ENCODE results near the gene INPP4B.

INPP4B gene

GRCh38 chr4:142316913-142317312 lies 529.2 kb downstream of the INPP4B start:
- H3K9me3 ChIP-seq (ENCODE audit: control insufficient read depth, low read length): no peaks in the 10 kb centered on the region
- DNase-seq: no peak
- no peak overlapping the region for H3K4me3 ChIP-seq (ENCODE audit: insufficient read depth, low read depth, low read length, poor library complexity, severe bottlenecking)
- no peaks in the 10 kb centered on the region for H3K27me3 ChIP-seq (replicated peaks; ENCODE audit: control insufficient read depth, insufficient read depth, low read length, poor library complexity, severe bottlenecking)
- peaks cover 23% of the 10 kb centered on the region for H3K4me1 ChIP-seq (ENCODE audit: control insufficient read depth, insufficient read depth, low read length, poor library complexity, severe bottlenecking)
- H3K27ac ChIP-seq (ENCODE audit: insufficient read depth, low read length, poor library complexity, severe bottlenecking): no peak overlapping the region
- H3K36me3 ChIP-seq (ENCODE audit: control insufficient read depth, insufficient read depth, low read length): peaks cover 14% of the 10 kb centered on the region

DNA sequence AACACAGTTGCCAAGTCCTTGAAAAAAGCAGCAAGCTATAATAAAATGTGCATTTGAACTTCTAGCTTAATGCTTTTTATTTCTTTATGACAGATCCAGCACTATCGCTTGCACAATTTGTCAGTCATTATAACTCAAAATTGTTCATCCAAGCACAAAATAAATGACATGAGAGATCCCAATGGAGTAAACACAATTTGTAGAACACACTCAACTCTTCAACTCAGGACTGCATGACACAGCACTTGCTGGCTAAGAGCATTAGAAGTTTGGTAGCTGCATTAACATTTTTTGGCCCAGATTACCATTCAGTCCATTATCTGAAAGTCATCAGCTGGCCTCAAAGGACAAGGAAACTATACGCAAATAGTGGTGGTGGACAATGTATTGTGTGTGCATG lies 530.1 kb downstream of the INPP4B start:
- Histone ChIP-seq H3K36me3 (ENCODE audit: control insufficient read depth, insufficient read depth, low read length) (peaks cover 21% of the 10 kb centered on the region), H3K4me3 (ENCODE audit: insufficient read depth, low read depth, low read length, poor library complexity, severe bottlenecking) (no peak overlapping the region), H3K9me3 (ENCODE audit: control insufficient read depth, low read length) (no peaks in the 10 kb centered on the region), H3K27ac (ENCODE audit: insufficient read depth, low read length, poor library complexity, severe bottlenecking) (no peak overlapping the region), H3K27me3 (replicated peaks; ENCODE audit: control insufficient read depth, insufficient read depth, low read length, poor library complexity, severe bottlenecking) (no peaks in the 10 kb centered on the region), H3K4me1 (ENCODE audit: control insufficient read depth, insufficient read depth, low read length, poor library complexity, severe bottlenecking) (peaks cover 23% of the 10 kb centered on the region)
- no peak for DNase-seq

- H3K4me1 ChIP-seq (ENCODE audit: control insufficient read depth, insufficient read depth, low read length, poor library complexity, severe bottlenecking): peaks cover 27% of the 10 kb centered on the region
- no peak for DNase-seq
- no peaks in the 10 kb centered on the region for H3K9me3 ChIP-seq (ENCODE audit: control insufficient read depth, low read length)
- H3K27ac ChIP-seq (ENCODE audit: insufficient read depth, low read length, poor library complexity, severe bottlenecking): no peak overlapping the region
- no peak overlapping the region for H3K4me3 ChIP-seq (ENCODE audit: insufficient read depth, low read depth, low read length, poor library complexity, severe bottlenecking)
- H3K36me3 ChIP-seq (ENCODE audit: control insufficient read depth, insufficient read depth, low read length): peaks cover 27% of the 10 kb centered on the region
- H3K27me3 ChIP-seq (replicated peaks; ENCODE audit: control insufficient read depth, insufficient read depth, low read length, poor library complexity, severe bottlenecking): no peaks in the 10 kb centered on the region
Observed at GRCh38 chr4:142314686-142315085, 531.4 kb downstream of the INPP4B start.

GRCh38 chr4:142314247-142314646 lies 531.9 kb downstream of the INPP4B start:
- Histone ChIP-seq H3K27ac (ENCODE audit: insufficient read depth, low read length, poor library complexity, severe bottlenecking) (no peak overlapping the region), H3K27me3 (replicated peaks; ENCODE audit: control insufficient read depth, insufficient read depth, low read length, poor library complexity, severe bottlenecking) (no peaks in the 10 kb centered on the region), H3K4me1 (ENCODE audit: control insufficient read depth, insufficient read depth, low read length, poor library complexity, severe bottlenecking) (peaks cover 27% of the 10 kb centered on the region), H3K4me3 (ENCODE audit: insufficient read depth, low read depth, low read length, poor library complexity, severe bottlenecking) (no peak overlapping the region), H3K9me3 (ENCODE audit: control insufficient read depth, low read length) (no peaks in the 10 kb centered on the region), H3K36me3 (ENCODE audit: control insufficient read depth, insufficient read depth, low read length) (peaks cover 27% of the 10 kb centered on the region)
- DNase-seq: no peak

DNA sequence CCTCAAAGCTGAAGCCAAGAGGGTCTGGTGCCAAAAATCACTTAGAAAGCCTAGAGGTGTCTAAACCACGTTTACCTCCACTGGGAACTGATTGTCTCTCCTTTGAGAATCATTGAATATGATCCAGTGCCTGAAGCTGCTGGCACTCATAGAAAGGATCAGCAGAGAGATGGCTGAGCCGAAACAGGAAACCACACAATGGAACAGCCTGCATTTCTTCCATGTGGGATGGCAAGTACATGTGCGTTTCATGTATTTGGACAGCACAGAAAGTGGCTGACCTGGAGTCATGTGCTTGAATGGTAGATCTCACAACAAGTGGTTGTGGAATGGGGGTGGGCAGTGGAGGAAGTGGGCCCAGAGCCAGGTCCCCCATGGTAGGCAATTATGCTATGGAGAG lies 533.7 kb downstream of the INPP4B start:
- no peak overlapping the region for H3K27ac ChIP-seq (ENCODE audit: insufficient read depth, low read length, poor library complexity, severe bottlenecking)
- H3K9me3 ChIP-seq (ENCODE audit: control insufficient read depth, low read length): no peaks in the 10 kb centered on the region
- H3K27me3 ChIP-seq (replicated peaks; ENCODE audit: control insufficient read depth, insufficient read depth, low read length, poor library complexity, severe bottlenecking): no peaks in the 10 kb centered on the region
- no peak overlapping the region for H3K4me3 ChIP-seq (ENCODE audit: insufficient read depth, low read depth, low read length, poor library complexity, severe bottlenecking)
- peaks cover 37% of the 10 kb centered on the region for H3K36me3 ChIP-seq (ENCODE audit: control insufficient read depth, insufficient read depth, low read length)
- peaks cover 27% of the 10 kb centered on the region for H3K4me1 ChIP-seq (ENCODE audit: control insufficient read depth, insufficient read depth, low read length, poor library complexity, severe bottlenecking)
- no peak for DNase-seq

- H3K36me3 ChIP-seq (ENCODE audit: control insufficient read depth, insufficient read depth, low read length): peaks cover 38% of the 10 kb centered on the region
- H3K4me1 ChIP-seq (ENCODE audit: control insufficient read depth, insufficient read depth, low read length, poor library complexity, severe bottlenecking): peaks cover 26% of the 10 kb centered on the region
- H3K27me3 ChIP-seq (replicated peaks; ENCODE audit: control insufficient read depth, insufficient read depth, low read length, poor library complexity, severe bottlenecking): no peaks in the 10 kb centered on the region
- no peak overlapping the region for H3K4me3 ChIP-seq (ENCODE audit: insufficient read depth, low read depth, low read length, poor library complexity, severe bottlenecking)
- no peak overlapping the region for H3K27ac ChIP-seq (ENCODE audit: insufficient read depth, low read length, poor library complexity, severe bottlenecking)
- no peak for DNase-seq
- H3K9me3 ChIP-seq (ENCODE audit: control insufficient read depth, low read length): no peaks in the 10 kb centered on the region
Observed at GRCh38 chr4:142311916-142312315, 534.2 kb downstream of the INPP4B start.

DNA sequence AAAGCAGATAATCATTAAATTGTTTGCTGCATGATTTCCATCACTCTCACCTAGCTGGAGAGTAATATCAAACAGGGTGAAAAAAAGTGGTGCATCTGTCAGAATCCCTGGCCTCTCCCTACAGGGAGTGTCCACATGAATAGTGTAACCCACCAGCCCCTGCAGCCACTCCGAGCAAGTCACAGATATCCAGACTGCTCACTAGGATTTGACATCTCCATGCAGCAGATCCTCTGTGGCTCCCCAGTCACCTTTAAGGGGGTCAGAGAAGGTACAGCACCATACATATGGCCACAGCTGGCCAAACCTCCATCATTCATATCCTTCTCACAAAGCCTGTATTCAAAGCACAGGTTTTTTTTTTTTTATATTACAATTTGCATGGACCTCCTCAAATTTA lies 536.3 kb downstream of the INPP4B start:
- DNase-seq: no peak
- no peak overlapping the region for H3K4me3 ChIP-seq (ENCODE audit: insufficient read depth, low read depth, low read length, poor library complexity, severe bottlenecking)
- H3K36me3 ChIP-seq (ENCODE audit: control insufficient read depth, insufficient read depth, low read length): peaks cover 46% of the 10 kb centered on the region
- H3K27me3 ChIP-seq (replicated peaks; ENCODE audit: control insufficient read depth, insufficient read depth, low read length, poor library complexity, severe bottlenecking): no peaks in the 10 kb centered on the region
- H3K4me1 ChIP-seq (ENCODE audit: control insufficient read depth, insufficient read depth, low read length, poor library complexity, severe bottlenecking): peaks cover 12% of the 10 kb centered on the region
- H3K9me3 ChIP-seq (ENCODE audit: control insufficient read depth, low read length): no peaks in the 10 kb centered on the region
- H3K27ac ChIP-seq (ENCODE audit: insufficient read depth, low read length, poor library complexity, severe bottlenecking): no peak overlapping the region

- no peak for DNase-seq
- H3K36me3 ChIP-seq (ENCODE audit: control insufficient read depth, insufficient read depth, low read length): peaks cover 42% of the 10 kb centered on the region
- no peaks in the 10 kb centered on the region for H3K9me3 ChIP-seq (ENCODE audit: control insufficient read depth, low read length)
Observed at GRCh38 chr4:142307857-142308256, 538.2 kb downstream of the INPP4B start.

DNA sequence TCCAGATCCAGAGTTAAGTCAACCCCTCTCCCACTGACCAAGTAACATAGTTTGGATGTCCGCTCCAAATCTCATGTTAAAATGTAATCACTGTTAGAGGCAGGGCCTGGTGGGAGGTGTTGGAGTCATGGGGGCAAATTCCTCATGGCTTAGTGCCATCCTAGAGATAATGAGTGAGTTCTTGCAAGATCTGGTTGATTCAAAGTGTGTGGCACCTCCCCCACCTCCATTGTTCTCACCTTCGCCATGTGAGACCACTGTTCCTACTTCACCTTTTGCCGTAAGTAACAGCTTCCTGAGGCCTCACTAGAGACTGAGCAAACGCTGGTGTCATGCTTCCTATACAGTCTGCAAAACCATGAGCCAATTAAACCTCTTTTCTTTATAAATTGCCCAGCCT lies 548.8 kb downstream of the INPP4B start:
- Histone ChIP-seq H3K4me3 (ENCODE audit: insufficient read depth, low read depth, low read length, poor library complexity, severe bottlenecking) (no peak overlapping the region), H3K27ac (ENCODE audit: insufficient read depth, low read length, poor library complexity, severe bottlenecking) (no peak overlapping the region), H3K27me3 (replicated peaks; ENCODE audit: control insufficient read depth, insufficient read depth, low read length, poor library complexity, severe bottlenecking) (no peaks in the 10 kb centered on the region), H3K36me3 (ENCODE audit: control insufficient read depth, insufficient read depth, low read length) (peaks cover 24% of the 10 kb centered on the region), H3K9me3 (ENCODE audit: control insufficient read depth, low read length) (no peaks in the 10 kb centered on the region), H3K4me1 (ENCODE audit: control insufficient read depth, insufficient read depth, low read length, poor library complexity, severe bottlenecking) (peaks cover 2% of the 10 kb centered on the region)
- no peak for DNase-seq

More at GRCh38 chr4:142307857-142308256, 538.2 kb downstream of the INPP4B start:
- Histone ChIP-seq H3K27me3 (replicated peaks; ENCODE audit: control insufficient read depth, insufficient read depth, low read length, poor library complexity, severe bottlenecking) (no peaks in the 10 kb centered on the region), H3K27ac (ENCODE audit: insufficient read depth, low read length, poor library complexity, severe bottlenecking) (no peak overlapping the region), H3K4me1 (ENCODE audit: control insufficient read depth, insufficient read depth, low read length, poor library complexity, severe bottlenecking) (peaks cover 4% of the 10 kb centered on the region), H3K4me3 (ENCODE audit: insufficient read depth, low read depth, low read length, poor library complexity, severe bottlenecking) (no peak overlapping the region)

- DNase-seq: no peak
- peaks cover 2% of the 10 kb centered on the region for H3K4me1 ChIP-seq (ENCODE audit: control insufficient read depth, insufficient read depth, low read length, poor library complexity, severe bottlenecking)
- no peak overlapping the region for H3K27ac ChIP-seq (ENCODE audit: insufficient read depth, low read length, poor library complexity, severe bottlenecking)
- no peaks in the 10 kb centered on the region for H3K9me3 ChIP-seq (ENCODE audit: control insufficient read depth, low read length)
- no peaks in the 10 kb centered on the region for H3K27me3 ChIP-seq (replicated peaks; ENCODE audit: control insufficient read depth, insufficient read depth, low read length, poor library complexity, severe bottlenecking)
- H3K36me3 ChIP-seq (ENCODE audit: control insufficient read depth, insufficient read depth, low read length): peaks cover 8% of the 10 kb centered on the region
- H3K4me3 ChIP-seq (ENCODE audit: insufficient read depth, low read depth, low read length, poor library complexity, severe bottlenecking): no peak overlapping the region
Observed at GRCh38 chr4:142293536-142293935, 552.6 kb downstream of the INPP4B start.

DNA sequence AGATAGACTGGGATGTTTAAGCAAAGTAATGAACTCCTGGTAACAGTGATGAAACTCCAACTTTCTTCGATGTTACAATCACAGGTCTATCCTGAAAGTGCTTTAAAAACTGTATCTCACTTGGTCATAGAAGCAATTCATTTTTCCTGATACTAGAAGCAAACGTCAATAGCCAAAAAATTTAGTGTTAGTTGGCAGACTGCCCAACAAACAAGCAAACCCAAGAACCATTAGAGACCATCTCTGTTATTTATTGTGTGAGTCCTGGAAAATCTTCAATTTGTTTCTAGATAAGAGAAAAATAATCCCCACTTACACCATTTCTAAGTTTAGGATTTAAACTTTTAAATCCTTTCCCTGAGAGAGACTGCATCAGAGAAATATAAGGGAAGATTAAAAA lies 553.9 kb downstream of the INPP4B start:
- Histone ChIP-seq H3K27me3 (replicated peaks; ENCODE audit: control insufficient read depth, insufficient read depth, low read length, poor library complexity, severe bottlenecking) (no peaks in the 10 kb centered on the region), H3K27ac (ENCODE audit: insufficient read depth, low read length, poor library complexity, severe bottlenecking) (no peak overlapping the region), H3K4me1 (ENCODE audit: control insufficient read depth, insufficient read depth, low read length, poor library complexity, severe bottlenecking) (peaks cover 4% of the 10 kb centered on the region), H3K4me3 (ENCODE audit: insufficient read depth, low read depth, low read length, poor library complexity, severe bottlenecking) (no peak overlapping the region), H3K9me3 (ENCODE audit: control insufficient read depth, low read length) (no peaks in the 10 kb centered on the region), H3K36me3 (ENCODE audit: control insufficient read depth, insufficient read depth, low read length) (peaks cover 3% of the 10 kb centered on the region)
- no peak for DNase-seq

All from effector memory CD4-positive, alpha-beta T cell (primary cell).